Measurements from ENCODE around the gene ACBD4. TPM values are rescaled to one million over a fixed set of nuclear protein-coding genes. Genes with fewer than 3 reads are reported as not detected.

ACBD4 gene
- total and polyA plus RNA-seq, 2 of the 13 experiments (the other 11 are each of a cell fraction or from before 2014, with no cell fraction given), result 16.1 to 26.9 TPM

GRCh38 chr17:45091778-45092425 is 43.6 kb upstream of the ACBD4 start (continued):
- TF ChIP-seq SAP130 (CRISPR knock-in tag; IDR thresholded peaks at IDR 0.05; ENCODE audit: low read depth) (peak; percentile 44), SALL2 (CRISPR knock-in tag; IDR thresholded peaks at IDR 0.05) (no peak), CC2D1A (CRISPR knock-in tag; IDR thresholded peaks at IDR 0.05) (no peak), FOSL1 (CRISPR knock-in tag; IDR thresholded peaks at IDR 0.05; ENCODE audit: borderline replicate concordance) (0 out of 2 replicates have a peak, but pooled peaks have one; percentile 29), RFX1 (IDR thresholded peaks at IDR 0.05) (no peak), ZNF451 (CRISPR knock-in tag; IDR thresholded peaks at IDR 0.05) (no peak), POLR2A (IDR thresholded peaks at IDR 0.05; ENCODE audit: insufficient read depth in 1 of 2, low read depth in 2 of 2, low read length in 2 of 2) (no peak), ZNF724P (CRISPR knock-in tag; IDR thresholded peaks at IDR 0.05; ENCODE audit: borderline replicate concordance) (no peak), TP53 (CRISPR knock-in tag; conservative IDR thresholded peaks at IDR 0.05) (no peak), FOSL2 (CRISPR knock-in tag; IDR thresholded peaks at IDR 0.05) (peak; percentile 92), ZNF709 (CRISPR knock-in tag; IDR thresholded peaks at IDR 0.05) (no peak), ZBTB7A (CRISPR knock-in tag; IDR thresholded peaks at IDR 0.05) (no peak), RBFOX2 (IDR thresholded peaks at IDR 0.05; ENCODE audit: low read depth, low read length) (no peak), SMAD3 (CRISPR knock-in tag; IDR thresholded peaks at IDR 0.05) (no peak), PHF20 (CRISPR knock-in tag; IDR thresholded peaks at IDR 0.05) (no peak), ZNF770 (CRISPR knock-in tag; IDR thresholded peaks at IDR 0.05) (0 out of 2 replicates have a peak, but pooled peaks have one; percentile 6), MXD3 (CRISPR knock-in tag; IDR thresholded peaks at IDR 0.05) (no peak)
